Cerebellar nuclear complex (tissue), 1 donor: ENCODE results near the gene CTNNA3.

Experiments
- DNase-seq, 2 experiments: peaks; one replicate each; lab custom pipeline; 2025; lab: John Stamatoyannopoulos, UW

CTNNA3 gene

DNA sequence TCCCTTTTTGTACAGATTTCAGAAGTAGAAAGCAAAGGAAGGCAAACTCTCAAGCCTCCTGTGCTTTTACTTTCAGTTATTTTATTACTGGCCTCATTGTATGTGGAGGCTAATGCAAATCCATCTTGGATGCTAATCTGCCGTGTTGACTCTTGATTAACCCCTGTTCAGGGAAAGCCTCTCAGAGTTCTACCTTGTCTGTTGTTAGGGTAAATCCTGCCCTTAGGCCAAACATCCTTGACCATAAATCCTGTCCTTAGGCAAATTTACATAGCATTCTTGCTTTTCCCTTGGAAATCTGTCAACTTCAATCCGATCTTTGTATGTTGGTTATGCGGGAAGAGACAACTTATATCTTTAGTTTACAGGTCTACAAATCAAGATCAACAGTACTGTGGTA lies 1480.1 kb downstream of the CTNNA3 start:
- no peak for DNase-seq

DNA sequence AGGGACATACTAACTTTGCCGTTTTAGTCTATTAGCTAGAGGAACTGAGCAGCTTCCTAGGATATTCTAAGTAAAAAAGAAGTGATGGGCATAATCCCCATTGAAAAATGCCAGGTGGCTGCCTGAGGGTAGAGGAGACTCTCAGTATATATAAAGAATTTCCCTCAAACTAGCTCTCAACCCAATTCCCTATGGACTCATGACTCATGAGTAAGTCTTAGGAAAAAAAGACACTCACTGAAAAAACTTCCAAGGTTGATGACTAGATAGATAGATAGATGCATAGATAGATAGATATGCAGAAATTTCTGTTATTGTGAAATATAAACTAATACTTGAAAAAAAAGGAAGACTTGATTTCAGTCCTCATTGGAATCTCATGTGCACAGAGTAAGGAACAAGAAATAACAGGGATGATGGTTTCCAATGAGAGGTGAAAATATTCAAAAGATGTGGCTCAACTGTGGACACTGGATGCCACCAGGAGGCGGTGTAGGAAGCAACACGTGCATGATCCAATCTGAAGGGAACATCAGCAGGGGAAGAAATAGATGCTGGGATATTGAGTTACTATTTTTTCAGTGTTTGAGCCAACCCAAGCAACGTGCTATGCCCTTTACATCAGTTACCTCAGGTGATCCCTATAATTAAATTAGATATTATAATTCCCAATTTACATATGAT lies 1481.1 kb downstream of the CTNNA3 start:
- no peak for DNase-seq

- DNase-seq: no peak
Observed at GRCh38 chr10:66209025-66209424, 1487.0 kb downstream of the CTNNA3 start.

GRCh38 chr10:66204838-66205237 lies 1491.2 kb downstream of the CTNNA3 start:
- DNase-seq: no peak

- DNase-seq: no peak
Observed at GRCh38 chr10:66202101-66202500, 1493.9 kb downstream of the CTNNA3 start.

GRCh38 chr10:66192162-66192831 lies 1503.7 kb downstream of the CTNNA3 start:
- DNase-seq: no peak

- no peak for DNase-seq
Observed at GRCh38 chr10:66190413-66190812, 1505.6 kb downstream of the CTNNA3 start.

DNA sequence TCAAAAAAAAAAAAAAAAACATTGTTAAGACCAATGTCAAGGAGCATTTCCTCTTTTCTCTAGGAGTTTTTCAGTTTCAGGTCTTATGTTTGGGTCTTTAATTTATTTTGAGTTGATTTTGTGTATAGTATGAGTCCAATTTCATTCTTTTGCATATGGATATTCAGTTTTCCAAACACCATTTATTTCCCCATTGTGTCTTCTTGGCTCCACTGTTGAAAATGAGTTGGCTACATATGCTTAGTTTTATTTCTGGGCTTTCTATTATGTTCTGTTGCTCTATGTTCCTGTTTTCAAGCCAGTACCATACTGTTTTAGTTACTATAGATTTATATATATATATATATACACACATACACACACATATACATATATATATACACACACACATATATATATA lies 1506.7 kb downstream of the CTNNA3 start:
- DNase-seq: no peak

GRCh38 chr10:66187053-66187733 lies 1508.8 kb downstream of the CTNNA3 start:
- DNase-seq: no peak

DNA sequence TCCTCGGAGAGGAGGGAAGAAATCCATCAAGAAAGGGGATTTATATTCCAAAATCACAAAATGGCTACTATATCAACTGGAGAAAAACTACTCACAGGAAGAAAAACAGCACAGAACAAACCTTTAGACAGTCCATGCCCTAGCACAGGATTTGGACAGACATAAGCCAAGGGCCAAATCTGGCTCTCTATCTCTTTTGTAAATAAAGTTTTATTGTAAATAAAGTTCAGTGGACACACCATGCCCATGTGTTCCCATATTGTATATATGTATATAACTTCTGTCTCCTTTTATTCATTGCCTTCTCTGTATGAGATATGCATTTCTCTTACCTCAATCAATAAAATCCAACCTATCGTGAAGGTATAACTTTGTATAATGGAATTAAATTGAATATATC lies 1513.0 kb downstream of the CTNNA3 start:
- no peak for DNase-seq

DNA sequence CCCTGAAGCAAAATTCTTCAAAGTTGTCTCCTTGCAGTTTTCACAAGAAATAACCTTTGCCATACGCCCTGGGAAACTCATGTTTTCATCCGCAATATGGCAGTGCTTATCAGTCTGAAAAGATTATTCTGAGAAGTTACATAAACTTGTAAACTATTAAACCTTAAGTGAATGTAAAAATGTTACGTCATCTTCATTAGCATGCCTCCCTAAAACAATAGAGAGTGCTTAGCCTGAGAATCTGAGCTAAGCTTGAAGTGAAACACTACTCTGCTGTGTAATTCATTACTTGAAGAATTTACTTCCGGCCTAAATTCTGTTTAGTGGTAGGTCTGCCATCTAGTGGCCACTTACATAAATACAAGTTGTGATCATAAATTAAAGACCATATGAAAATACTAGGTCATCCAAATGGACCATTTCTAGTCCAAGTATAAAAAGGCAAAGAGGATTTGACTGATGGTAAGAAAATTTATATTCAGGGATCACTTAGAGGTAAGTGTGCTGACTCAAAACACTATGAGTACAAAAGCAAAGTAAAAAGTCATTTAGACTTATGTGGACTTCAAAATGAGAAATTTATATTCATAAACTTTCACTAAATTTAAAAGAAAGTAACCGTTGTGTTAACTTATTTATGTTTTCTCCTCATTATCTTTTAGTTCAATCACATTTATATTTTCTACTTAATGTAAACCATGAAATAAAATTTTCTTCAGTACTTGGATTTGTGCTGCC lies 1515.2 kb downstream of the CTNNA3 start:
- DNase-seq: peak in 1 of 2 experiments; percentile 9

DNA sequence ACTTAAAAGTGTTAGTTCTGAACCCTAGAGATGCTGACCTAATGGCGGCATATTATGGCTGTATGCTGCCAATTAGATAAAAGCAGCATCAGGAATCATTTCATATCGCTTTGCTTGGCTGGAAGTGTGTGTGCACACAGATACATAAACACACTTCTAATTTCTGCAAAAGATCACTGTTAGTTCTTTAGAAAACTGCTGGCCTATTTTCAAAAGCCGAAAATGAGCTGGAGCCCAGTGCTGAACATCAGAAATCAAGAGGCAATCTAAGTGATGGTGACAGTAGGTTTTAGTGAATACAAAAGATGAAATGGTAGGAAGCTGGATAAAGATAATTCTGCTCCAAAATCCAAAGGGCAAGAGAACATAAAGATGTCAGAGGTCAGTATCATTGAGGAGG lies 1516.0 kb downstream of the CTNNA3 start:
- DNase-seq: no peak

GRCh38 chr10:66176772-66177171 lies 1519.2 kb downstream of the CTNNA3 start:
- no peak for DNase-seq

DNA sequence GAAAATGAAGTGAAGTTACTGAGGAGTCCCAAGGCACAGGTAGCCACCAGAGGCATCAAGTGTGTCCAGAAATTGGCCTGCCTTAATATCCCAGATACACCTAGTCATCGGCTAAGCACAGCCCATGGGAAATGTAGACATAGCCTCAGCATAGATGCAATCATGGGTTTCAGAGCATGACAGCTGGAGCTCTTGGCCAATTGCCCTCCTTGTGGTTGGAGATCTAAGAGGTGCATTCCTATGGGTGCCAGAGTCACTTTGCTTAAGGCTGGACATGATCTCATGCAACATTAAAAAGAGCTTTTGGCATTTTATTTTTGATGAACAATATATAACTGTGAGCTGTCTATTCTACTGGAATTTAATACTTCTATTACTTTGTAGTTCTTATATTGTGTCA lies 1528.2 kb downstream of the CTNNA3 start:
- no peak for DNase-seq

DNA sequence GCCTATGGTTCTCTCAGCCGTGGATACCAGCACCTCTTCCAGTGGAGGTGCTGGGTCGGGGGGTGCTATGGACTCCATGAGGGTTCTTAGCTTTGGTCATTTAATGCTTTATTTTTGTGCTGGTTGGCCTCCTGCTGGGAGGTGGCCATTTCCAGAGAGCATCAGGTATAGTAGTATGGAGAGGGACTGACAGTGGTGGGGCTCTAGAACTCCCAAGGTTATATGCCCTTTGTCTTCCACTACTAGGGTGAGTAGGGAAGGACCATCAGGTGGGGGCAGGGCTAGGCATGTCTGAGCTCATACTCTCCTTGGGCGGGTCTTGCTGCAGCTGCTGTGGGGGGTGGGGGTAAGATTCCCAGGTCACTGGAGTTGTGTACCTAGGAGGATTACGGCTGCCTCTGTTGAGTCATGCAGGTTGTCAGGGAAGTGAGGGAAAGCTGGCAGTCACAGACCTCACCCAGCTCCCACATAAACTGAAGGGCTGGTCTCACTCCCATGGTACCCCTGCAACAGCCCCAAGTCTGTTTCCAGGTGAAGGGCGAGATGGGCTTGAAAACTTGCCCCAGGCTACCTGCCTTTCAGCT lies 1533.3 kb downstream of the CTNNA3 start:
- DNase-seq: no peak

DNA sequence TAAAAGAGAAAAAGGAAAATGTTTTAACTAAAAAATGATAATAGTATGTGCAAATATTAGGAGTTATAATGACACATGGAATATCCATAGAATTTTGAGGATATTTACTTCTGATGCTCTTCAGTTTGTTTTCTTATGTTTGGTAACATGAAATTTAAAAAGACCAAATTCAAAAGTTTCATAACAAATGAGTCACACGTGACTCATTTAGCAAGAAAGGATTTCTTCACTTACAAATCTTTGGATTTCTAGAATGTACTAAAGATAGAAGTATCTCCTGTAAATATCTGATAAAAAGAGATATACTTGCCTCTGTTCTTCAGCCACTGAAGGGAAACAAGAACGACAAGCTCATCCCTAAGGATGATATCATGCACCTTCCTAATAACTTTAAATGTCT lies 1544.6 kb downstream of the CTNNA3 start:
- DNase-seq: no peak

DNA sequence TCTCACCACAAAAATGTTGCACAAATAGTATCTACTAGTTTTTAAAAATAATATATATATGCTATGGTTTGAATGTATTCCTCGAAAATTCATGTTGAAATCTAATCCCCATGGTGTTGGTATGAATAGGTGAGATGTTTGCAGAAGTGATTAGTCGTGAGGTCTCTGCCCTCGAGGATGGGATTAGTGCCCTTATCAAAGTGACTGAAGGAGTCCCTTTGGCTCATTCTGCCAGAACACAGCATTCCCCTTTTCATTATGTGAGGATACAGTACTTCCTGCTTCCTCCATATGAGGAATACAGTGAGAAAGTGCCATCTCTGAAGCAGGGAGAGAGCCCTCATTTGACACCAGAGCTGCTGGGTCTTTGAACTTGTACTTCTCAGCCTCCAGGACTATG lies 1547.7 kb downstream of the CTNNA3 start:
- no peak for DNase-seq

DNA sequence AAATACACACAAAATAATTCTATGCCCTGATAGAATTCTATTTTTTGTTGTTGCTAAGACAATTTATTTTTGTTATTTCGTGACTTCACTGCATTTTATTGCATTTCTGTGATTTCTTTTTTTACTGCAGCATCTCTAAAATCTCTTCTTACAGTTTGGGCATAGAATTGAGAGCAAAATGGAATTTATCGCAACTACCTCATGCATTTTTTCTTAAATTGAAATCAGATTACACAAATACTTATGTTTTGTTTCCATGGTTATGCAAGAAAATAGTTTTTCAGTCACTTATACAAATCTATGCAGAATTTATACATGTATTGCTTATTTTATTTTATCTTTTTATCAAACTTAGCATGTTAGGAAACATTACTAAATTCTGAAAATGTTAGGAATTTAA lies 1552.0 kb downstream of the CTNNA3 start:
- DNase-seq: no peak

- no peak for DNase-seq
Observed at GRCh38 chr10:66102756-66103155, 1593.2 kb downstream of the CTNNA3 start.

GRCh38 chr10:66098595-66099480 lies 1597.2 kb downstream of the CTNNA3 start:
- no peak for DNase-seq

DNA sequence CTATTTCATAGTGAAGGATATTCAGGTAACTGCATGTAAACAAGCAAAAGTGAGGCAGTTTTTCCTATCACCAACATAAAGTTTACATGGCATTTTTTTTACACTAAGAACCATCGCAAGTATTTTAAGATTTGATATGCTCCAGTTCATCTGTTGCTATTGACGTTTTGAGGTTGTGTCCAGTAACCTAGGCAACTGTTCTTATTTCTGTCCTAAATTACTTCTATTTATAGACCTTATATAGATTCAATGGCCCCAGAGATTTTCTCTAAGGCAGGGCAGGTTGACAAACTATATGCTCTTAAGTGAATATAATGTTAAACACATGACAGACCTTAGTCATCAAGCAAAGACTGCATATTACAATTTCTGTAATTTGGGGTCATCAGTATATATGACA lies 1600.4 kb downstream of the CTNNA3 start:
- DNase-seq: no peak
